Ascending aorta (tissue), 2 donors: Measurements from ENCODE around the gene PRELP. TPM values are rescaled to one million over a fixed set of nuclear protein-coding genes. Genes with fewer than 3 reads are reported as not detected.

Source experiments
- DNase-seq, 2 donors: peaks; one replicate each; pipeline ENCODE4 v3.0.0-alpha.2; 2019; ENCODE audit warnings: low spot score in 2 of 2
- H3K27ac ChIP-seq, 2 donors: fragments of 200-600 bp; sonication (generic); one replicate each; pipeline ENCODE4 v1.5.1; 2016 to 2017; ENCODE audit warnings: mild to moderate bottlenecking in 1 of 2
- H3K27me3 ChIP-seq: fragments of 200-600 bp; sonication (generic); one replicate; pipeline ENCODE4 v1.5.1; 2017
- H3K36me3 ChIP-seq, 2 donors: fragments of 200-600 bp; sonication (generic); one replicate each; pipeline ENCODE4 v1.5.1; 2016
- H3K4me1 ChIP-seq, 2 donors: fragments of 200-600 bp; sonication (generic); one replicate each; pipeline ENCODE4 v1.5.1; 2016 to 2017; ENCODE audit warnings: mild to moderate bottlenecking in 1 of 2
- H3K4me3 ChIP-seq, 2 donors: fragments of 200-600 bp; sonication (generic); one replicate each; pipeline ENCODE4 v1.5.1; 2016 to 2017; ENCODE audit warnings: mild to moderate bottlenecking in 1 of 2
- H3K9me3 ChIP-seq, 2 donors: fragments of 200-600 bp; sonication (generic); one replicate each; pipeline ENCODE4 v1.5.1; 2016
- CTCF ChIP-seq, 3 experiments: fragments of 200-600 bp in 2 of 3; fragments of 450-650 bp in 1 of 3; sonication (generic) in 2 of 3; IDR thresholded peaks; one replicate each; pipeline ENCODE4 v1.5.1; 2016 to 2019; ENCODE audit warnings: antibody characterized with exemption in 3 of 3, mild to moderate bottlenecking in 1 of 3, moderate library complexity in 1 of 3
- intact Hi-C: fragments of 100-400 bp; cut with DNase I; formaldehyde crosslinking; loops from one replicate; pipeline ENCODE4 v1.15.1; 2023
- total RNA-seq: library from RNA; depleted of rRNA; stranded (reverse); fragments of >200 nt; gene quantifications from one replicate; pipeline ENCODE4 v1.1.0, GENCODE V29; 2016

Gene PRELP
- total RNA-seq, 1 donor from 2014 or later, result 142 TPM

- intact Hi-C loops, result no loop called here
- Histone ChIP-seq H3K36me3 (no peaks in the 10 kb centered on the region), H3K9me3 (no peaks in the 10 kb centered on the region), H3K27ac (no peak overlapping the region), H3K4me3 (no peak overlapping the region), H3K4me1 (peaks cover 6 to 19% of the 10 kb centered on the region in 2 donors), H3K27me3 (no peaks in the 10 kb centered on the region)
- no peak for TF ChIP-seq CTCF (IDR thresholded peaks at IDR 0.05)
- no peak for DNase-seq
Measured at GRCh38 chr1:203539831-203540546, 64.4 kb downstream of the PRELP start.

Other genes with a start within 250 kb of the PRELP start
- gene CHIT1, start 246.1 kb upstream of the PRELP start, total RNA-seq, result not detected
- 219 TPM for gene BTG2, start 170.3 kb upstream of the PRELP start, total RNA-seq
- gene FMOD, start 124.7 kb upstream of the PRELP start, total RNA-seq, result 92.3 TPM
- not detected for gene OPTC, start 18.3 kb downstream of the PRELP start, total RNA-seq
- gene ATP2B4, start 151.0 kb downstream of the PRELP start, total RNA-seq, result 97.1 TPM